H7 (cell line): ENCODE measurements around the gene RAB34. TPM values are rescaled to one million over a fixed set of nuclear protein-coding genes. Genes with fewer than 3 reads are reported as not detected.
A peak's percentile ranks its signal among the peaks of the same experiment; 100 is the strongest.
"Not testable (repeated sequence)": the region's sequence is repeated elsewhere in the genome, so short reads cannot be mapped to it uniquely, and the experiment has no call there.

Source experiments
- DNase-seq: peaks from one replicate; pipeline ENCODE4 v3.0.0; 2012
- H3K27me3 ChIP-seq: 2 replicates; pipeline ENCODE4 v1.6.0; 2011; ENCODE audit warnings: mild to moderate bottlenecking, low read length; ENCODE audit not compliant: control insufficient read depth, insufficient read depth
- H3K36me3 ChIP-seq: replicated peaks from 2 replicates; pipeline ENCODE4 v1.5.1; 2011; ENCODE audit warnings: low read length; ENCODE audit not compliant: control insufficient read depth, insufficient read depth
- H3K4me3 ChIP-seq: 2 replicates; pipeline ENCODE4 v1.5.1; 2011; ENCODE audit warnings: low read depth, mild to moderate bottlenecking, control low read depth, low read length, moderate library complexity; ENCODE audit not compliant: insufficient read depth
- total RNA-seq: library from RNA; depleted of rRNA; stranded (reverse); fragments of >200 nt; shearing (Covaris generic); gene quantifications from 2 replicates; pipeline ENCODE4 v1.2.3, GENCODE V29; 2014

Gene RAB34
- total RNA-seq, 1 experiment from 2014 or later, result 284 TPM

GRCh38 chr17:28740406-28741357, 23.0 kb upstream of the RAB34 start:
- Histone ChIP-seq H3K27me3 (no peaks in the 10 kb centered on the region), H3K4me3 (no peak overlapping the region), H3K36me3 (peaks cover 9% of the 10 kb centered on the region)
- no peak for DNase-seq

GRCh38 chr17:28738680-28739384, 21.2 kb upstream of the RAB34 start:
- H3K36me3 ChIP-seq, result peaks cover 10% of the 10 kb centered on the region
- no peak for DNase-seq
- H3K4me3 ChIP-seq, result no peak overlapping the region
- H3K27me3 ChIP-seq, result no peaks in the 10 kb centered on the region

GRCh38 chr17:28737770-28738679, 20.4 kb upstream of the RAB34 start:
- Histone ChIP-seq H3K4me3 (no peak overlapping the region), H3K27me3 (no peaks in the 10 kb centered on the region), H3K36me3 (peaks cover 10% of the 10 kb centered on the region)
- DNase-seq, result no peak

GRCh38 chr17:28737316-28737715, 19.6 kb upstream of the RAB34 start:
- DNase-seq, result no peak
- H3K36me3 ChIP-seq, result peaks cover 10% of the 10 kb centered on the region
- no peak overlapping the region for H3K4me3 ChIP-seq
- H3K27me3 ChIP-seq, result no peaks in the 10 kb centered on the region

- DNase-seq, result not testable (repeated sequence)
Observed at GRCh38 chr17:28735913-28736769, 18.5 kb upstream of the RAB34 start.

GRCh38 chr17:28735242-28735722, 17.6 kb upstream of the RAB34 start:
- no peaks in the 10 kb centered on the region for H3K27me3 ChIP-seq
- H3K36me3 ChIP-seq, result peaks cover 6% of the 10 kb centered on the region
- H3K4me3 ChIP-seq, result no peak overlapping the region
- no peak for DNase-seq

More at GRCh38 chr17:28735913-28736769, 18.5 kb upstream of the RAB34 start:
- not testable (repeated sequence) for H3K4me3 ChIP-seq, H3K27me3 ChIP-seq
- peaks cover 10% of the 10 kb centered on the region for H3K36me3 ChIP-seq

- no peak for DNase-seq
- Histone ChIP-seq H3K27me3 (no peaks in the 10 kb centered on the region), H3K36me3 (peaks cover 6% of the 10 kb centered on the region), H3K4me3 (no peak overlapping the region)
Observed at GRCh38 chr17:28734712-28735241, 17.1 kb upstream of the RAB34 start.

- no peak overlapping the region for H3K4me3 ChIP-seq
- no peak for DNase-seq
- H3K36me3 ChIP-seq, result peaks cover 2% of the 10 kb centered on the region
- H3K27me3 ChIP-seq, result no peaks in the 10 kb centered on the region
Observed at GRCh38 chr17:28733346-28733745, 15.7 kb upstream of the RAB34 start.

- Histone ChIP-seq H3K27me3 (no peaks in the 10 kb centered on the region), H3K36me3 (peaks cover under 1% of the 10 kb centered on the region), H3K4me3 (no peak overlapping the region)
- DNase-seq, result no peak
Observed at GRCh38 chr17:28729950-28730330, 12.3 kb upstream of the RAB34 start.

- Histone ChIP-seq H3K36me3 (peaks cover 10% of the 10 kb centered on the region), H3K4me3 (peak within 1 kb of the TSS; percentile 90), H3K27me3 (no peaks in the 10 kb centered on the region)
- DNase-seq, result peak; percentile 96
Observed at GRCh38 chr17:28728364-28729200, 10.9 kb upstream of the RAB34 start, which contains the start of gene NEK8. NEK8 (plus strand) TSS chr17:28728788; CDS start chr17:28728814, 26 bp downstream.

- Histone ChIP-seq H3K27me3 (no peaks in the 10 kb centered on the region), H3K4me3 (peak overlapping the region; percentile 90), H3K36me3 (peaks cover 25% of the 10 kb centered on the region)
- peak; percentile 95 for DNase-seq
Observed at GRCh38 chr17:28726627-28727491, 9.2 kb upstream of the RAB34 start.

GRCh38 chr17:28726226-28726626, 8.6 kb upstream of the RAB34 start, which contains the start of gene TLCD1:
TLCD1 (minus strand) TSS chr17:28726233; CDS start chr17:28726097, 136 bp downstream.
- peak; percentile 96 for DNase-seq
- peaks cover 30% of the 10 kb centered on the region for H3K36me3 ChIP-seq
- no peaks in the 10 kb centered on the region for H3K27me3 ChIP-seq
- H3K4me3 ChIP-seq, result peak within 1 kb of the TSS; percentile 90
